ENCODE results near the gene KCNMB2.

KCNMB2 gene

GRCh38 chr3:178669022-178669601 is 132.9 kb downstream of the KCNMB2 start:
- Histone ChIP-seq H3K9me3 (no peaks in the 10 kb centered on the region), H3K27me3 (no peaks in the 10 kb centered on the region), H3K4me3 (ENCODE audit: low read depth in 1 of 2, low read length in 1 of 2) (no peak overlapping the region), H3K4me1 (ENCODE audit: control insufficient read depth in 1 of 2, insufficient read depth in 1 of 2, low read depth in 1 of 2, low read length in 1 of 2) (peaks cover 3 to 13% of the 10 kb centered on the region in 2 experiments), H3K36me3 (no peaks in the 10 kb centered on the region), H3K27ac (no peak overlapping the region)
- TF ChIP-seq CTCF (IDR thresholded peaks at IDR 0.05): no peak

- no peak overlapping the region for H3K27ac ChIP-seq
- H3K4me3 ChIP-seq (ENCODE audit: low read depth in 1 of 2, low read length in 1 of 2): no peak overlapping the region
- no peaks in the 10 kb centered on the region for H3K27me3 ChIP-seq
- no peak for TF ChIP-seq CTCF (IDR thresholded peaks at IDR 0.05)
- H3K4me1 ChIP-seq (ENCODE audit: control insufficient read depth in 1 of 2, insufficient read depth in 1 of 2, low read depth in 1 of 2, low read length in 1 of 2): peaks cover 3 to 13% of the 10 kb centered on the region in 2 experiments
- H3K36me3 ChIP-seq: no peaks in the 10 kb centered on the region
- no peaks in the 10 kb centered on the region for H3K9me3 ChIP-seq
These were observed 133.5 kb downstream of the KCNMB2 start for GRCh38 chr3:178669758-178670157.

GRCh38 chr3:178671377-178671776 is 135.1 kb downstream of the KCNMB2 start:
- Histone ChIP-seq H3K9me3 (no peaks in the 10 kb centered on the region), H3K27me3 (no peaks in the 10 kb centered on the region), H3K4me1 (ENCODE audit: control insufficient read depth in 1 of 2, insufficient read depth in 1 of 2, low read depth in 1 of 2, low read length in 1 of 2) (peaks cover 3 to 13% of the 10 kb centered on the region in 2 experiments), H3K27ac (no peak overlapping the region), H3K36me3 (no peaks in the 10 kb centered on the region), H3K4me3 (ENCODE audit: low read depth in 1 of 2, low read length in 1 of 2) (no peak overlapping the region)
- no peak for TF ChIP-seq CTCF (IDR thresholded peaks at IDR 0.05)

GRCh38 chr3:178671791-178672190 is 135.6 kb downstream of the KCNMB2 start:
- H3K4me3 ChIP-seq (ENCODE audit: low read depth in 1 of 2, low read length in 1 of 2): no peak overlapping the region
- no peaks in the 10 kb centered on the region for H3K27me3 ChIP-seq
- no peak overlapping the region for H3K27ac ChIP-seq
- H3K36me3 ChIP-seq: no peaks in the 10 kb centered on the region
- no peak for TF ChIP-seq CTCF (IDR thresholded peaks at IDR 0.05)
- H3K9me3 ChIP-seq: no peaks in the 10 kb centered on the region
- peaks cover 3 to 13% of the 10 kb centered on the region in 2 experiments for H3K4me1 ChIP-seq (ENCODE audit: control insufficient read depth in 1 of 2, insufficient read depth in 1 of 2, low read depth in 1 of 2, low read length in 1 of 2)

- Histone ChIP-seq H3K27ac (no peak overlapping the region), H3K36me3 (no peaks in the 10 kb centered on the region), H3K4me3 (ENCODE audit: low read depth in 1 of 2, low read length in 1 of 2) (no peak overlapping the region), H3K27me3 (no peaks in the 10 kb centered on the region), H3K4me1 (ENCODE audit: control insufficient read depth in 1 of 2, insufficient read depth in 1 of 2, low read depth in 1 of 2, low read length in 1 of 2) (peaks cover 3 to 13% of the 10 kb centered on the region in 2 experiments), H3K9me3 (no peaks in the 10 kb centered on the region)
- TF ChIP-seq CTCF (IDR thresholded peaks at IDR 0.05): no peak
These were observed 136.0 kb downstream of the KCNMB2 start for GRCh38 chr3:178672275-178672674.
